Heart right ventricle (tissue), 16 donors: Measurements from ENCODE around the gene PGA4. TPM values are rescaled to one million over a fixed set of nuclear protein-coding genes. Genes with fewer than 3 reads are reported as not detected.
A peak's percentile ranks its signal among the peaks of the same experiment; 100 is the strongest.

ENCODE experiments used
- ATAC-seq, 8 donors: fragments of 200-7000 bp; cut with Tn5 transposase; one replicate each; pipeline ENCODE4 v1.9.1; 2020; ENCODE audit warnings: mild to moderate bottlenecking in 8 of 8, moderate library complexity in 8 of 8, moderate number of reproducible peaks in 1 of 8
- DNase-seq, 2 donors: peaks; one replicate each; pipeline ENCODE4 v3.0.0-alpha.2; 2020
- H3K27ac ChIP-seq, 10 donors: fragments of 200-600 bp; sonication (generic) in 2 of 10; one replicate each; pipeline versions ENCODE4 v1.5.0 to v1.8.0; 2020 to 2022; ENCODE audit warnings: mild to moderate bottlenecking in 3 of 10
- H3K27me3 ChIP-seq, 7 donors: fragments of 200-600 bp; one replicate each; pipeline ENCODE4 v1.8.0; 2021 to 2022; ENCODE audit warnings: mild to moderate bottlenecking in 2 of 7
- H3K36me3 ChIP-seq, 9 donors: fragments of 200-600 bp; sonication (generic) in 1 of 9; one replicate each; pipeline versions ENCODE4 v1.5.0 to v1.8.0; 2020 to 2022; ENCODE audit warnings: mild to moderate bottlenecking in 2 of 9
- H3K4me1 ChIP-seq, 9 donors: fragments of 200-600 bp; sonication (generic) in 1 of 9; one replicate each; pipeline versions ENCODE4 v1.5.0 to v1.8.0; 2020 to 2022; ENCODE audit warnings: mild to moderate bottlenecking in 4 of 9
- H3K4me3 ChIP-seq, 10 donors: fragments of 200-600 bp; sonication (generic) in 2 of 10; one replicate each; pipeline versions ENCODE4 v1.5.0 to v1.8.0; 2020 to 2022; ENCODE audit warnings: mild to moderate bottlenecking in 7 of 10, moderate library complexity in 2 of 10
- H3K9me3 ChIP-seq, 11 donors: fragments of 200-600 bp in 10 of 11; sonication (generic) in 2 of 11; one replicate each; pipeline versions ENCODE4 v1.5.0 to v1.8.0; 2013 to 2022; ENCODE audit warnings: mild to moderate bottlenecking in 2 of 11, control low read depth in 1 of 11, moderate library complexity in 1 of 11
- WGBS, 2 donors: extraction: QIAGEN DNeasy Blood & Tissue Kit; methylation state at CpG; one replicate each; pipeline ENCODE4 v1.1.7; 2013; ENCODE audit warnings: inconsistent platforms in 1 of 2; 5-methylcytosine and 5-hydroxymethylcytosine counted together
- intact Hi-C, 10 donors: fragments of 100-400 bp; cut with DNase I; formaldehyde crosslinking; loops; one replicate each; pipeline versions ENCODE4 v1.11.1 to v1.14.2; 2022
- polyA plus RNA-seq, 2 donors: library from polyadenylated mRNA; stranded (reverse); fragments of 200-250 nt; gene quantifications; one replicate each; pipeline ENCODE4 v1.2.3, GENCODE V29; 2013
- total RNA-seq, 10 donors: library from RNA; stranded (reverse); fragmentation: NEBNext Ultra II Directional in 3 of 10; extraction: Animal tissue kit (Norgen Biotek cat#: 25700) in 3 of 10; gene quantifications; one replicate each; pipeline versions ENCODE4 v1.2.1 to v1.2.4, GENCODE V29; 2021 to 2023
- TF ChIP-seq, protein P1 (sequence below), 9 donors: fragments of 200-600 bp; sonication (generic) in 2 of 9; IDR thresholded peaks; one replicate each; pipeline versions ENCODE4 v1.5.0 to v1.8.0; 2021 to 2022; ENCODE audit warnings: antibody characterized with exemption in 9 of 9, mild to moderate bottlenecking in 5 of 9, moderate library complexity in 1 of 9
- donor health status: Arrhythmogenic right ventricular cardiomyopathy.
- donor health status: ischemic (EF 13 %, LVEDD 7.1; RV severe dilation, severe dysfunction).
- donor health status: healthy with polysubstance abuse.
- donor health status: DM: no; HTN: yes; CAD: no.
- donor health status: DM: no; HTN: no; CAD: no.
- donor health status: ischemic (EF 25% LVEDD 6.9; RV normal size, moderate dysfunction).
- donor health status: ischemic (EF 25% LVEDD 5.7; RV mildly dilated, moderate dysfunction).
- donor health status: healthy.
- donor health status: DM: yes; HTN: yes; CAD: no.
- donor health status: Ischemic cardiomyopathy.
- donor health status: ischemic (EF 35%, LVEDD 5.7; RV mildly dilated, moderate dysfunction).
- donor health status: nonischemic (EF 11% LVEDD 7.7; RV severe dilation, severe dysfunction).
- donor health status: DM: yes; HTN: yes; CAD: no.
- donor health status: PGD.
- donor health status: ischemic (EF 29% LVEDD 5.4; RV normal size, mild dysfunction).
- donor health status: nonischemic (EF 23%, LVEDD 6.1; RV moderate dilation, normal function).

PGA4 gene
- total and polyA plus RNA-seq, 12 donors: 0.76 to 2.6 (median 2.2) TPM; not detected in 8

DNA sequence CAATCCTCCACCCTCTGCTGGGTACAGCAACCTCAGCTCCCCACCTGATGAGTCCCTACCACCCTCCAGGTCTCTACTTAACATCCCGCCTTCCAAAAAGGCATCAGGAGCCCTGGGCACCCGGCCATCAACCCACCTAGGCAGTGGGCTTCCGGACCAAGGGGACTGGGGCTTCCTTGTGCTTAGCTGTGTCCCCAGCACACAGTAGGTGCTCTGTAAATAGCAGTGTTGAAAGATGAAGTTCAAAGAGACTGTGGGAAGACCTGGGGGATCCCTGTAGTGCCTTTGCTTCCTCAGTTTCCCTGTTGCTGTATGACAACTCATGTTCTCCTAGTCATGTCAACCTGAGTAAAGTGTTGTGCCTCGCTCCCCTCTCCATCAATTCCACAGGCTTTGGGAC is 51.9 kb downstream of the PGA4 start:
- Histone ChIP-seq H3K27ac (no peak overlapping the region), H3K9me3 (no peaks in the 10 kb centered on the region), H3K4me1 (no peaks in the 10 kb centered on the region), H3K36me3 (peaks cover 0 to 3% (median 0%) of the 10 kb centered on the region in 9 donors), H3K4me3 (no peak overlapping the region), H3K27me3 (no peaks in the 10 kb centered on the region)
- ATAC-seq: peak in 1 of 8 donors; percentile 18
- no peak for DNase-seq
- intact Hi-C loops: no loop called here
- WGBS, 2 donors: 94% methylated on average over 4 of the region's 4 CpGs
- TF ChIP-seq, protein P1, sequence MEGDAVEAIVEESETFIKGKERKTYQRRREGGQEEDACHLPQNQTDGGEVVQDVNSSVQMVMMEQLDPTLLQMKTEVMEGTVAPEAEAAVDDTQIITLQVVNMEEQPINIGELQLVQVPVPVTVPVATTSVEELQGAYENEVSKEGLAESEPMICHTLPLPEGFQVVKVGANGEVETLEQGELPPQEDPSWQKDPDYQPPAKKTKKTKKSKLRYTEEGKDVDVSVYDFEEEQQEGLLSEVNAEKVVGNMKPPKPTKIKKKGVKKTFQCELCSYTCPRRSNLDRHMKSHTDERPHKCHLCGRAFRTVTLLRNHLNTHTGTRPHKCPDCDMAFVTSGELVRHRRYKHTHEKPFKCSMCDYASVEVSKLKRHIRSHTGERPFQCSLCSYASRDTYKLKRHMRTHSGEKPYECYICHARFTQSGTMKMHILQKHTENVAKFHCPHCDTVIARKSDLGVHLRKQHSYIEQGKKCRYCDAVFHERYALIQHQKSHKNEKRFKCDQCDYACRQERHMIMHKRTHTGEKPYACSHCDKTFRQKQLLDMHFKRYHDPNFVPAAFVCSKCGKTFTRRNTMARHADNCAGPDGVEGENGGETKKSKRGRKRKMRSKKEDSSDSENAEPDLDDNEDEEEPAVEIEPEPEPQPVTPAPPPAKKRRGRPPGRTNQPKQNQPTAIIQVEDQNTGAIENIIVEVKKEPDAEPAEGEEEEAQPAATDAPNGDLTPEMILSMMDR (IDR thresholded peaks at IDR 0.05): no peak

DNA sequence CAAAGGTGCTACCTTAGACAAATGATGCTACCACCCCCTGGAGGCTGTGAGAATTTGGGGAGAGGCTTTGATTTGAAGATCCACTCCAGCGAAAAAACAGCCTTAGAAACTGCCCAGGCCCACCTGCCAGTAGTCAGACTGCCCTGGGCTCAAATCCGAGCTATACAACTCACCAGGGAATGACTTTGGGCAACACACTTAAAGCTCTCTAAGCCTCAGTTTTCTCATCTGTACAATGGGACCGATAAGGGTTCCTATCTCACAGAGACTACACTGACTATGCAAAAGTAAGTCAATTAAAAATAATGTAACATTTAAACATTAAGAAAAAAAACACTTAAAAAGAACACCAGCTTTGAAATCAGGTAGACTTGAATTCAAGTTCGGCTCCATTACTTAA is 53.0 kb downstream of the PGA4 start:
- intact Hi-C loops: no loop called here

DNA sequence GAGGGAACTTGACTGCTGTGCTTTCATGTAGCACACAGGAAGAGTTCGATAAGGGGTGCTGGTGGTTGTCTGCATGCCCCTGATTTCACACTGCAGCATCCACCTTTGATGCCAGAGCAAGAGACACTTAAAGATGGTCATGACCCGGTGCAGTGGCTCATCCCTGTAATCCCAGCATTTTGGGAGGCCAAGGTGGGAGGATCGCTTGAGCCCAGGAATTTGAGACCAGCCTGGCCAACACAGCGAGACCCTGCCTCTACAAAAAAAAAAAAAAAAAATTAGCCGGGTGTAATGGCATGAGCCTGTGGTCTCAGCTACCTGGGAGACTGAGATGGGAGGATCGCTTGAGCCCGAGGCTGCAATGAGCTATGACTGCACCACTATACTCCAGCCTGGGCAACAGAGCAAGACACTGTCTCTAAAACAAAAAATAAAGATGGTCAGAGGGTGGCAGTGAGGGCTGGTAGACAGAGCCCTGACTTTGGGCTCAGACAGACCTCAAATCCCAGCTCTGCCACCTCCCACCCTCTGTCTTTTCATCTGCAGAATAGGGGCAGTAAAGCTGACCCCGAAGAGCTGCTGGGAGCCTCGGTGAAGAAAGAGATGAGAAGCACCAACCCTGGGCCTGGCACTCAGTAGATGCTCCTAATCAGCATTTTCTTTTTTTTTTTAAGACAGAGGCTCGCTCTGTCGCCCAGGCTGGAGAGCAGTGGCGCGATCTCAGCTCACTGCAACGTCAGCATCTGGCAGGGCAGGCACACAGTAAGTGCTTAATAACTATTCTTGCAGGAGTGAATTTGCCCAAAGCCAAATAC is 55.2 kb downstream of the PGA4 start:
- TF ChIP-seq, protein P1 (IDR thresholded peaks at IDR 0.05): no peak
- H3K27ac ChIP-seq: no peak overlapping the region
- WGBS, 2 donors: 87 to 90% methylated on average over 14 of the region's 14 CpGs
- ATAC-seq: no peak
- H3K27me3 ChIP-seq: no peaks in the 10 kb centered on the region
- intact Hi-C loops: no loop called here
- no peak overlapping the region for H3K4me3 ChIP-seq
- DNase-seq: no peak
- H3K36me3 ChIP-seq: peaks cover 0 to 7% (median 0%) of the 10 kb centered on the region in 9 donors
- no peaks in the 10 kb centered on the region for H3K9me3 ChIP-seq
- H3K4me1 ChIP-seq: no peaks in the 10 kb centered on the region

More for the DNA sequence above, 53.0 kb downstream of the PGA4 start:
- ATAC-seq: no peak
- DNase-seq: no peak
- Histone ChIP-seq H3K4me3 (no peak overlapping the region), H3K27ac (no peak overlapping the region), H3K36me3 (peaks cover 0 to 3% (median 0%) of the 10 kb centered on the region in 9 donors), H3K9me3 (no peaks in the 10 kb centered on the region), H3K27me3 (no peaks in the 10 kb centered on the region), H3K4me1 (no peaks in the 10 kb centered on the region)
- WGBS, 2 donors: 93 to 95% methylated on average over 4 of the region's 4 CpGs
- TF ChIP-seq, protein P1 (IDR thresholded peaks at IDR 0.05): no peak

DNA sequence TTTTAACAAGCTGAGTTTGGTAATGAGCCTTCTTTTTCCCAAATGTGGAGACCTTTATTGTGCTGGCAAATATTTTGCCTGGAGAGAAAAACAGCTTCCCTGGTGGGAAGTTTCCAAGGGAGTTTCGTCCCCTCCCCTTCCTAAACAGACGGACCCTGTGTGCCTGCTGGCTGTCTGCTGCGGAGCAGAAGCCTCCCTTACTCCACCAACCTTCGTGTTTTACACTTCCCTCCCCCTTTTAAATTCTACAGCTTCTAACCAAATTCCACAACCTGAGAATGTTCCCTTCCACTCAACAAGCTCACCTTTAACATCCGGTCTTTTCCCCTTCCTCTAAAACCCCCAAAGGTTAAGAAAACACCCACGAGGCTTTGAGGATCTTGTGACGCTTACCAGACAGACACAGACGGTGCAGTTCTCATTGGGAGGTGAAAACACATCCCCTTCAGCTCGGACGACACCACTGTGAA is 55.9 kb downstream of the PGA4 start:
- Histone ChIP-seq H3K4me1 (no peaks in the 10 kb centered on the region), H3K27me3 (no peaks in the 10 kb centered on the region), H3K36me3 (peaks cover 0 to 7% (median 0%) of the 10 kb centered on the region in 9 donors), H3K9me3 (no peaks in the 10 kb centered on the region), H3K4me3 (no peak overlapping the region), H3K27ac (no peak overlapping the region)
- intact Hi-C loops: no loop called here
- TF ChIP-seq, protein P1 (IDR thresholded peaks at IDR 0.05): no peak
- ATAC-seq (no peak), DNase-seq (no peak)
- WGBS, 2 donors: 63 to 65% methylated on average over 10 of the region's 10 CpGs
